GM19467 (cell line): ENCODE measurements around the gene SIGLEC9.
"Not testable (repeated sequence)": the region's sequence is repeated elsewhere in the genome, so short reads cannot be mapped to it uniquely, and the experiment has no call there.

Source experiments
- ATAC-seq: cut with Tn5 transposase; IDR thresholded peaks from one replicate; pipeline ENCODE4 v1.9.1; 2021; ENCODE audit warnings: mild to moderate bottlenecking, moderate library complexity; ENCODE audit not compliant: unreplicated experiment

The SIGLEC9 gene

DNA sequence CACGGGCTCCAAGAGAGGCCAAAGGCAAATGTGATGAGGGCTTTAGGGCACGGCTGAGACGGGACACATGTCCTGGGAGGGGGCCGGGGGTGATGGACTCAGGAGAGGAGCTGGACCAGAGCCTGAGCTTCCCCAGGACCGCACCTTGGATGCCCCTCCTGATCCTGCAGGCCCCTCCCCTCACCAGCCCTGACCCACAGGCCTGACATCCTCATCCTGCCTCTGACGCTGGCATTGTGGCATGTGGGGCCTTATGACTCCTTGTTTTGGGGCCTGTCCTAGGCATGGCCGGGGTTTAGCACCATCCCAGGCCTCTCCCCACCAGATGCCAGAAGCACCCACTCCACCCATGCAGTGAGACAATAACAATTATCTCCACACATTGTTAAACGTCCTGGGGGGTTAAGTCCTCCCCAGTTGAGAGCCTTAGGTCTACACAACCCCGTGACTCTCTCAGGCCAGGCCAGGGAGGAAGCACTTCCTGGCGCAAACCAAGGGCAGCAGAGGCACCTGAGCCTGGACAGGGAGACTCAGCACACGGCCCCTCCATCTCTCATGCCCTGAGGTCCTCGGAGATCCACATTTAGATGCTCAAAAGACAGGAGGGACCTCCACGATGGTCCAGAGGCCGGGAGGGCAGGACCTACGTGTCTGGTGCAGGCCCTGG is 18.2 kb downstream of the SIGLEC9 start:
- not testable (repeated sequence) for ATAC-seq

GRCh38 chr19:51143486-51143885 is 18.8 kb downstream of the SIGLEC9 start:
- no peak for ATAC-seq

GRCh38 chr19:51144482-51145045 is 19.9 kb downstream of the SIGLEC9 start:
- no peak for ATAC-seq

DNA sequence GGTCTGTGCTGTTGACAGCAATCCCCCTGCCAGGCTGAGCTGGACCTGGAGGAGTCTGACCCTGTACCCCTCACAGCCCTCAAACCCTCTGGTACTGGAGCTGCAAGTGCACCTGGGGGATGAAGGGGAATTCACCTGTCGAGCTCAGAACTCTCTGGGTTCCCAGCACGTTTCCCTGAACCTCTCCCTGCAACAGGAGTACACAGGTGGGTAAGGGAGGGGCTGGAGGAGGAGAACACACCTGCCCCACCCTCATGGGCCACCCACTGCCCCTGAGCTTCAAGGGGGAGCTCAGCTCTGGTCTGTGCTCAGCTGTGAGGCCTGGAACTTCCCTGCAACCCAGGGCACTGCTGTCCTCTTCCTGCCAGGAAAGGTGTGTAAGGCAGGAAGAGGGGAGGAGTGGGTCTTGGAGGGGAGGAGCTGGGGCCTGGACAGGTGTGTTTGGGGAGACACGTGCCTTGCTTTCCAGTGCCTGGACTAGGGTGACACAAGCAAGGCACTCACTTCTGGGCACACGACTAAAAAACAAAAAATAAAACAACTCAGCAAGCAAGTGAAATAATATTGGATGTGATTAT is 21.3 kb downstream of the SIGLEC9 start:
- ATAC-seq, result no peak

DNA sequence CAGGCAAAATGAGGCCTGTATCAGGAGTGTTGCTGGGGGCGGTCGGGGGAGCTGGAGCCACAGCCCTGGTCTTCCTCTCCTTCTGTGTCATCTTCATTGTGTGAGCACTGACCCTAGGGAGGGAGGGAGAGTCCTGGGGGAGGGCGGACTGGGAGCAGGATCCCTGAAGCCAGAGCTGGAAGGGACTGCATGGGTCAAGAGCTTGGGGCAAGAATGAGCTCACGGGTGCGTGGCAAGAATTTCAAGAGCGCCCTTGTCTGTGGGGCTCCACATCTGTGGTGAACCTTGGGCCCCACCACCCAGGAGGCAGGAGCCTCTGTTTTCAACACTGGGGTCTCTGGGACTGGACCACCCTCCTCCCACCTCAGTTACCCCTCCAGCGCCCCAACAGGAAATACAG is 22.0 kb downstream of the SIGLEC9 start:
- ATAC-seq, result no peak

DNA sequence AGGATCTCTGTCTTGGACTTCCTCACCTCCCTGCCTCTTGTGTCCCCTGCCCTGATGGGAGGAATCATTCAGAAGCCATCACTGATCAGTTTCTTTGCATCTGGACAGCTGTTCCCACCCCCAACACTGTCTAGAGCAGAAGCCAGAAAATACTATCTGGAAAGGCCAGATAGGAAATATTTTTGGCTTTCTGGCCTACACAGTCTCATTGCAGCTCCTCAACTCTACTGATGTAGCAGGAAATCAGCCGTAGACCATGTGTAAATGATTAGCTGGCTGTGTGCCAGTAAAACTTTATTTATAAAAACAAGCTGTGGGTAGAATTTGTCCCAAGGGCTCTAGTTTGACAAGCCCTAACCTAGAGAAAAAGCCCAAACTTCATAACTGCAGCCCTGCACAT is 23.0 kb downstream of the SIGLEC9 start:
- ATAC-seq, result no peak

DNA sequence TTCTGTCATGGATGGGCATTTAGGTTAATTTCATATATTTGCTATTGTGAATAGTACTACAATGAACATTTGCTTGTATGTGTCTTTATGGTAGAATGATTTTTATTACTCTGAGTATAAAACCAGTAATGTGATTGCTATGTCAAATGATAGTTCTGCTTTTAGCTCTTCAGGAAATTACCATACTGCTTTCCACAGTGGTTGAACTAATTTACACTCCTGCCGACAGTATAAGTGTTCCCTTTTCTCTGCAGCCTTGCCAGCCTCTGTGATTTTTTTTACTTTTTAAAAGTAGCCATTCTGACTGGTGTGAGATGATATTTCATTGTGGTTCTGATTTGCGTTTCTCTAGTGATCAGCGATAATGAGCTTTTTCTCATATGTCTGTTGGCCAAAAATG is 23.9 kb downstream of the SIGLEC9 start:
- ATAC-seq, result no peak

DNA sequence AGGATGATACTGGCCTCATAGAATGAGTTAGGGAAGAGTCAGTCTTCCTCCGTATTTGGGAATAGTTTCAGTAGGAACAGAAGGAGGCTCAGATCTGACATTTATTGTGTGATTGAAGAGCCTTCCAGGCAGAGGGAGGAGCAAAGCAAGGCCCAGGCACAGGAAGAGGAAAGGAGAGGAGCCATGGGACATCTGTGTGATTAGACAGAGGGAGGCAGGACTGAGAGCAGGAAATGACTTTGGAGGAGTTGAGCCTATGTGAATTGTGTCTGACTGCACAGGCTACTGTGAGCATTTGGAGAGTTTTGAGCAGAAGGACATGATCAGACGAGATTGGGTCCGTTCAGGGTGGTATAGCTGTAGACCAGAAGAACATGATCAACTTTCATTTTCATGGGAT is 25.9 kb downstream of the SIGLEC9 start:
- ATAC-seq, result no peak

DNA sequence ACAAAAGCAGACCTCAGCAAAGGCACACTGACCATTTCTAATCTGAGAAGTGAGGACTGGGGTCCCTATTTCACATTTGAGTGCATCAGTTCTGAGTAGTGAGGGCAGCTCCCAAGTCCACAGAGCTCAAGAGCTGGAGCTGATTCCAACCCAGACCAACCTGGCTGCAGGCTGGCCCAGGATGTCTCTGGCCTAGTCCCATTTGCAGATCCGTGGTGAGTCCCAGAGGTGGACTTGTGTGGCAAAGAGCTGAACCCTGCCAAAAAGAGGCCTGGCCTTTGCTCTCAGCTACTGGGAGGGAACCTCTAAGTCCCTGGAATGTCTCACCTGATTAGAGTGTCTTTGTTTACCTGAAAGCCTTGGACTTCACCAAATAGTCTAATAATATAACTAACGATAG is 32.0 kb downstream of the SIGLEC9 start:
- no peak for ATAC-seq

GRCh38 chr19:51157265-51157664 is 32.6 kb downstream of the SIGLEC9 start:
- ATAC-seq, result no peak

DNA sequence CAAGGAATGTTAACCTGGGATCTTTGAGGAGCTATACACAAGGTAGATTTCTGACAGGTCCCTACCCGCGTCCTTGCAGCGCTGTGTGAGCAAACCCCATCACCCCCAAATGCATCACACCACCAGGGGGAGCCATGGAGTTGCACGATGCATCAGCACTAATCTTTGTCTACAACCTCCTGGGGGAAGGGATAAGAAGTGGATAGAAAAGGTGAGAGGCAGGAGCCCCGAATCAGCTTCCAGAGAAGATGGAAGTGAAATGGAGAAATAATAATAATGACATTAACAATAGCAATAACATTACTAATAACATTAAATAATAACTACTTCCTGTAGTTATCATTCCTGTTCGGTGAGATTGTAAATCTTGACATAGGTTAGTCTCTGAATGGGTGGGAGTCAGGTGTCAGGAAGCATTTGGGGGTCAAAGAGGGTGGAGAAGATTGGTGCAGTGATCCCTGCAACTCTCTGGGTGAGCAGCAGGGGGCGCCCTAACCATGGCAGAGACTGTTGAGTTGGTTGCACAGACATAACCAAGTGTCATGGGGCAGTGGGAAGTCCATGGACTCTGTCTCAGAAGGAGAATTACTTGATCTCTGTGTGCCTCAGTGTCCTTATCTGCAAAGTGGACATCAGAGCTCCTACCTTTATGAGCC is 33.9 kb downstream of the SIGLEC9 start:
- no peak for ATAC-seq

GRCh38 chr19:51159656-51160055 is 35.0 kb downstream of the SIGLEC9 start:
- ATAC-seq, result no peak

DNA sequence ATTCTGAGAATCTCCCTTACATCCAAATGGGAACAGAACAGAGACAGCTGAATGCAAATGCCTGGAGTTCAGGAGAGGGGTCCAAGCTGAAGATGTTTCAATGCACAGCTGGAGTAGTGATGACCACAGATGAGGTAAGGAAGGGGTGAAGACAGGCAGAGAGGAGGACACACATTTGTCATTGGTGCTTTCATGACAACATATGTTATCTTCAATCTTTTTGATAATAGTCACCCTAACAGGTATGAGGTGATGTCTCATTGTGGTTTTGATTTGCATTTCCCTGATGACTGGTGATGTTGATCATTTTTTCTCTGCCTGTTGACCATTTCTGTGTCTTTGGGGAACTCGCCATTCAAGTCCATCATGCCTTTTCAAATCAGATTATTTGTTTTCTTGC is 36.6 kb downstream of the SIGLEC9 start:
- ATAC-seq, result no peak

DNA sequence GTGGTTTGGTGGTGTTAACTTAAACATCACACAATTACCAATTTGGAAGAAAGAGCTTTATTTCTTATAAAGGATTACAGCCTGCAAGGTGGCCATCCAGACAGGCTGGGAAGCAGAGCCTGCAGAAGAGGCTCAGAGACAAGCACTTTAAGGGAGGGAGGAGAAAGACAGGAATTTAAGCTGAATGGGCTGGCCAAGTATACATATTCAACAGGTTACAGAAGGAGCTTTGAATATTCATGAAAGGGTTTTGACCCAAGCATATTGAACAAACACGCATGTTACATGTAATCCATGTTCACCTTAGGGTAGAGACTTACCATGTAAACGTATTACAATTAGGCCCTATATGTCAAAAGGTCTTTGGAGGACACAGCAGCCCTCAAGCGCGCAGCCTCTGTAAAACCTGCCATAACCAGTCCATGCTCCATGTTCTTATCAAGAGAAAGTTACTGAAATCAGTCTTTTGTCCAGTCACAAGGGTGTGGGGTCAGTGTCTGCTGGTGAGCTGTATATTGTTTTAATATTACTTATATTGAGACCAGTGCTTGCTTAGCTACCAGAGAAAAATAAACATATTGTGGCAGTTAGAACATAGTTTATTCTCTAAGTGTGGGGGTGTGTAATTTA is 37.3 kb downstream of the SIGLEC9 start:
- ATAC-seq, result no peak

DNA sequence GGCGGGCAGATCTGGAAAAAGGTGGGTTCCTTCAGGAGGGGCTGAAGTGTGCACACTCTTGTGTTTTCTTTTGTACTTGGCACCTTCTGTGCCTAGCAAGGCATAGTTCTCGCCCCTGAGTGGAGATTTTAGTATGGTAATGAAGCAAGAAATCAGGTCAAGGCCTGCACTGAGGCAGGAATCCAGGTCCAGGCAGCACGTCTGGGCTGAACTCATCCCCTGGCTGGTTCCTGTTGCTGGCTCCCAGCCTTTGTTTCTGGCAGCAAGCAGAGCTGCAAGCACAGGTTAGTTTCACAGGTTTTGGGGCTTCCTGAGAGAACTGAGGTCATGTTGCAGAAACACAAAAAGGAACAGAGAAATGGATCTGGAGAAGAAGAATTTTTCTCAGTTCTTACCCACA is 38.6 kb downstream of the SIGLEC9 start:
- no peak for ATAC-seq

DNA sequence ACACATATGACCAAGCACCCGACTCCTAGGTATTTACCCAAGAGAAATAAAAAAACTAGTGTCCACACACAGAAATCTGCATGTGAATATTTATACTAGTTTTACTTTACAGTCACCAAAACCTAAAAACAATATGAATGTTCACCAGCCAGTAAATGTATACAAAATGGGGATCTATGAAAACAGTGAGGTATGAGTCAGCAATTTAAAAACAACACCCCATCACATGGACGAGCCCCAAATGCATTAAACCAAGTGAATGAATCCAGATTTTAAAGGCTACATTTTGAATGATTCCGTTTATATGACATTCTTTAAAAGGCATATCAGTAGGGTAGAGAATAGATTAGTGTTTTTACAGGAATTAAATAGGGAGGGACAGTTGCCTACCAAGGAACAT is 39.5 kb downstream of the SIGLEC9 start:
- no peak for ATAC-seq

- ATAC-seq, result no peak
These were observed 42.3 kb downstream of the SIGLEC9 start for GRCh38 chr19:51166846-51167490.

DNA sequence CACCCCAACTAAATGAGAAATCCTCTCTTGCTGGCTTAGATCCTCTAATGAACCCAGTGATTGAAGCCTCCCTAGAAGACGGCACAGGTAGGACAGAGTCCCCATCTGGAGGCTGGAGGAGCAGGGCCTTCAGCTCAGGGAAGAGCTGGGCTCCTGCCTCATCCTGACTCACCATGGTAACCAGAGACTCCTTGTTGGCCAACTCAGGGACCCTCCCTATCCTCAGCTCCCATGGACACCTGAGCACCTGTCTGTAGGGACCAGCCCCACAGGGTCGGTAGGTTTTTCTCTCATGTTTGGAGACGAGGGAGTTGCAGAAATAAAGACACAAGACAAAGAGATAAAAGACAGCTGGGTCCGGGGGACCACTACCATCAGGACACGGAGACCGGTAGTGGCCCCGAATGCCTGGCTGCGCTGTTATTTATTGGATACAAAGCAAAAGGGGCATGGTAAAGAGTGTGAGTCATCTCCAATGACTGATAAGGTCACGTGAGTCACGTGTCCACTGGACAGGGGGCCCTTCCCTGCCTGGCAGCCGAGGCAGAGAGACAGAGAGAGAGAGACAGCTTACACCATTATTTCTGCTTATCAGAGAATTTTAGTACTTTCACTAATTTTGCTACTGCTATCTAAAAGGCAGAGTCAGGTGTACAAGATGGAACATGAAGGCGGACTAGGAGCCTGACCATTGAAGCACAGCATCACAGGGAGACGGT is 44.0 kb downstream of the SIGLEC9 start:
- no peak for ATAC-seq

DNA sequence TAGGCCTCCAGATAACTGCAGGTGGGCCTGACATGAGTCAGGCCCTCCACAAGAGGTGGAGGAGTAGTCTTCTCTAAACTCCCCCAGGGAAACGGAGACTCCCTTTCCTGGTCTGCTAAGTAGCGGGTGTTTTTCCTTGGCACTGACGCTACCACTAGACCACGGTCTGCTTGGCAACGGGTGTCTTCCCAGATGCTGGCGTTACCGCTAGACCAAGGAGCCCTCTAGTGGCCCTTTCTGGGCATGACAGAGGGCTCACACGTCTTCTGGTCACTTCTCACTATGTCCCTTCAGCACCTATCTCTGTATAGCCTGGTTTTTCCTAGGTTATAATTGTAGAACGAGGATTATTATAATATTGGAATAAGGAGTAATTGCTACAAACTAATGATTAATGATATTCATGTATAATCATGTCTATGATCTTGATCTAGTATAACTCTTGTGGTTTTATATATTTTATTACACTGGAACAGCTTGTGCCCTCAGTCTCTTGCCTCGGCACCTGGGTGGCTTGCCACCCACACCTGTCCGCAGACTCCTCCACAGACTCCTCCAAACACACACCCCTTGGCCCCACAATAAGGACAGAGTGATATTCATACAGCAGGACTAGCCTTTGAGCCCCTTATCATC is 44.7 kb downstream of the SIGLEC9 start:
- ATAC-seq, result not testable (repeated sequence)

- no peak for ATAC-seq
These were observed 47.5 kb downstream of the SIGLEC9 start for GRCh38 chr19:51172223-51172622.
